GM08714 (cell line): ENCODE results near the gene MCF2L2.

Experiments used
- H3K4me3 ChIP-seq: fragments of 200-500 bp; sonication (Bioruptor generic); 2 replicates; pipeline ENCODE4 v1.5.1; 2014; ENCODE audit warnings: mild to moderate bottlenecking, low read length, inconsistent platforms
- ZNF274 ChIP-seq: IDR thresholded peaks from 2 replicates; pipeline ENCODE4 v1.6.1; 2012; ENCODE audit warnings: mild to moderate bottlenecking, low read depth, low read length

The MCF2L2 gene

DNA sequence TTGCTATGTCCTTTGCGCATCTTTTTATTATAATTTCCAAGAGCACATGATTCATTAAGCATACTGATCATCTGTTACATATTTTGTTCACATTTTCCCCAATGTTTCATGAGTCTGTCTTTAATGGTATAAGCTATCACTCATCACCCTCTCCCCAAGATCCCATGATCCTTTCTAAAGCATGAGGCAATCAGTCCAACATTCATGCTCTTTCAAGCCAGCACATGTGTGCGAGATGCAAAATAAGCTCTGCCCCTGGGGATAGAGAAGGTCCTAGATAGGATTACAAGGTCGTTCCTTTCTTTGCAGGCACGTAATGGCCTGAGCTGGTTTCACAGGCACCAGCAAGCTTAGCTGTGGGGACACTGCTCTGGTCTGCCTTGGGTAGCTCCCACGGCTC, 207.6 kb downstream of the MCF2L2 start:
- H3K4me3 ChIP-seq: no peak overlapping the region
- no peak for TF ChIP-seq ZNF274

DNA sequence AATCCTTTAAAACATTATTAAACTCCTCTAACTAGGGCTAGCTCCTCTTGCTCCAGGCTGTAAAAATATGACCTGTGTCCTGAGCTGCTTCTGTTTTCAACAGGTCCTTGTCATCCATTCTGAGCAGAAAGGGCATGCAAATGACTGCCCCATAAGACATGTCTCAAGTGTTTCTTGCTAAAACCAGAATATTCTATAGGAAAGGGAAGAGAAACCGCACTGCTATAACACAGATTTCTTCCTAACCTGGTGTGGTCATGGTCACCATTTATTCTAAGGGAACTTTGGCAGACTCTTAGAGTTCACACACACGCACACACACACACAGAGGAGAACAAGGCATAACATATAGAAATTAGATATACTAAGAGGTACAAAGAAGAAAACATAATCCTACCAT, 209.6 kb downstream of the MCF2L2 start:
- TF ChIP-seq ZNF274: no peak

DNA sequence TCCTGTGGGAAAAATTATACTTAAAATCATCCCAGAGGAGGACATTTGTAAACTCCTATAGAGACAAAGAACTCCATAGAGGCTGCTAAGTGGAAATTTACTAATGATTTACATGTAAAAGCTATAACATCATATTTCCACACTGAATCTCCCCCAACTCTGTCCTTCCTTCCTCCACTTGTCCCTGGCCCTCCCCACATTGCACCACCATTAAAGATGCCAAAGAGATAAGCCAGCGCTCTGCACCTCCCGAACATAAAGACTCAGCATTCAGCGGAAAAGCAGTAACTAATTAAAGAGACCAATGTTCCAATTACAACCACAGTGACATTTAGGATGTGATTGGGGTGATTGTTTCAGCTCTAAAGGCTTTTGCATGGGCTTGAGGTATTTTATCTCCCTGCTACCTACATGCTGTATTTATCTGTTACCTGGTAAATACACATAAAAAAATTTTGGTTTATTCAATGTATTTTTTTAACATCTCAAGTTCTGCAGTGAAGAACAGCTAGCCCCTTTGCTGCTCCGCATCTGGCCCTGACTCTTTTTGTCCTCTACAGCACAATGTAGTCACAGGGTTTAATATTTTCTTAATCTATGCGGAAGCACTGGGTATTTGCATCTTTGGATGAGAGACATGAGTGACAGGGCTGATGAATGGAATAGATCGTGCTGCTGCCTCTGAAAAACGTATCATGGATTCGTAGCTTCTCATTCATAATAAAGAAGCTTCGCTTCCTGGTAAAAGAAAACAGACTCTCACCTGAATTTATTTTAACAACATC, 210.7 kb downstream of the MCF2L2 start:
- no peak overlapping the region for H3K4me3 ChIP-seq
- TF ChIP-seq ZNF274: no peak

More for the DNA sequence above, 209.6 kb downstream of the MCF2L2 start:
- no peak overlapping the region for H3K4me3 ChIP-seq

DNA sequence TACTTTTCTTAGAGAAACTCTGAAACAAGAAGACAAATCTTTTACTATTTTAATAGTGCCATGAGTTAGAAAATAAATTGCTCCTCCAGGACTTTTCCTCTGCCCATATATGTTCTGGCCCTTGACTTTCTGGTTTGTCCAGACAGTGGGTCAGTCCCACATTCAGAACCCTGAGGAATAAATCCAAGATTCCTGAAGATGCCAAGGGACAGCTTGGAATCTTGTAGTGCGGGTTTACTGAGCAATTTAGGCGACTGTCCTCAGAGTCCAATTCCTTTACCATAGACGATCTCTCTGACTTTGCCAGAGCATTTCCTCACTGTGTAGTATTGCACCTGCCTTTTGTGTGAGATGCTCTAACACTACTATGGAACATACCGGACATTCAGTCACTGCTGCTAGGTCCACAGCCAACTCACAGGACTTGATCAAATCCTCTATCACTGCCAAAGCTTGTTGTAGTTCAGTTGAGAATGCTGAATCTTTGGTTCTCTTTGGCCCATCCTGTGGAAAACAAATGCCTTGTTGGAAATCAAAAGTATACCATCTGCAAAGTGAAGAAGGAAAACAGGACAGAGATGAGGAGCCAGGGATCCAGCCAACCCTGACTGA, 212.7 kb downstream of the MCF2L2 start:
- no peak for TF ChIP-seq ZNF274
- H3K4me3 ChIP-seq: no peak overlapping the region

DNA sequence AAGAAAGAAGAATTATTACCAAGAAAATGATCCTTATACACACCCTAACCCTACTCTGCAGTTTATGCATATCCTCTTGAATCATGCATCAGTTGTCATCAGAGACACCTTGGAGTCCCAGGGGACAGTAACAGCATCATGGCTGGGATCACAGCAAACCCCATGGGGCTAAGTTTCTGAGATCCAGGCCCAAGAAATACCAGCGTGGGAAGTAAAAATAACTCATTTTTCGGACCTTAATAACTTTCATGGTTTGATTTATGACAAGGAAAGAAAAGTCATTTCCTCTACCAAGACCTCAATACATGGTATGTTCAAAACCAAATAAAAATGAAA, 214.2 kb downstream of the MCF2L2 start:
- no peak for TF ChIP-seq ZNF274
- H3K4me3 ChIP-seq: no peak overlapping the region

DNA sequence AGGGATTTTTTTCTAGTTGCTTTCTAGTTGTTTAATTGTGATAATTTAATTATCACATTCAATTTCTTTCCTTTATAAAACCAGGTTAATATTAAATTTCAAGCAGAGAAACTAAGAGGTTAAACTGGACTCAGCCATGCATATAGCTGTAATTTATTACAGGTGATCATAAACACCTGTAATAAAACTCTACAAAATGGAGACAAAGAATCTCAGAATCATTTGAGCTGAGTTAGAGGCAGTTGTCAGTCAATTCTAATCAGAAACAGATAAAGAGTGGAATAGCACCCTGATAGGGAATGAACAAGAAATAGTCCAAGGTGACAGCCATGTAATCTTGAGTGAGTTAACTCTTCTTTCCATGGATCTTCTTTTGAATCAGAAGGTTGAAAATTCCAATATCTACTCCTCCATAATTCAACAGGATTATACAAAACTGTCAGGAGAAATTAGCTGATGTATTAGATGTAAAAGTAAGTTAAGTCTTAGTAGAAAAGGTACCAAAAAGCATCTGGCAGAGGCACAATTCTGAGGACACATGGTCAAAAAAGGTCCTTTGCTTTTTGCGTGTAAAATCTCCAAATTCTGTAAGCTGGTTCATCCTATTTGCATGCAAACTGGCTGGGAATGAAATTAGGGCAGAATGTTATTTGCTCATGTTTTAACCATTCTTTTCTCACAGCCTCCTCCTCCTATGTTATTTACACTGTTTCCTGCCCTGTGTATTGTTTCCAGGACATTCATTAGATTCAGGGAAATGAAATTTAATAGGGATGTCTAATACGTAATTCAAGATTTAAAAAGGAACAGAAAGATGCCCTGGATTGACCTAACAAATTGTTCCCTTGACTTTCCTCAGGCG, 214.8 kb downstream of the MCF2L2 start:
- TF ChIP-seq ZNF274: no peak
- H3K4me3 ChIP-seq: no peak overlapping the region

DNA sequence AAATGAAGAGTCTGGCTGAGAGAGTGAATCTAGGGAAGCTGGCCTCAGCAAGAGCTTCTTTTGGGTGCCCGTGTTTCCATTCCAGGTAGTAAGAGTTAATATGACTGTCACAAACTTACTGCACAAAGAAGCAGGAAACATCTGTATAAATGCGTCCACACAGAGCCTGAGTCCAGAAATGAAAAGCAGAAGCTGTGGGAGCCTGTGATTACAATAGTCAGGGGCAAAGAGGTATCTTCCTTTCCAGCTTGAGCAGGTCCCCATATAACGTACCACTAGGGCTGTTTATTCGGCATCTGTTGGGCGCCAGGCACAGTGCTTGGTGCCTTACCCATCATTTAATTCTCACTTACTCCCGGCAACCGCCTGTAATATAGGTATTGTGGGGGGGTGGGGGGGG, 215.9 kb downstream of the MCF2L2 start:
- TF ChIP-seq ZNF274: no peak
- no peak overlapping the region for H3K4me3 ChIP-seq

DNA sequence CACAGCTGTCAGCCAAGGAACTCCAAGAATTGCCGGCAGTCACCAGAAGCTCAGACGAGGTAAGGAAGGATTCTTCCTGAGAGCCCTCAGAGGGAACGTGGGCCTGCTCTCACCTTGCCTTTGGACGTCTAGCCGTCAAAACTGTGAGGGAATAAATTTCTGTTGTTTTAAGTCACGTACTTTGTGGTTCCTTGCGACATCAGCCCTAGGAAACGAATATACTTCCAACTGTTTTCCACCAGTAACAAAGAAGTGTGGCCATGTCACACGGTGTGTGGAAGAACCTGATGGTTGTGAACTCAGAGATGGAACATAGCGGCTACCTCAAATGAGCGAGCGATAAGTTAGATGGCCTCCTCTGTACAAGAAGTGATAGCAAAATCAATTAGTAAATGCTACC, 216.3 kb downstream of the MCF2L2 start:
- H3K4me3 ChIP-seq: no peak overlapping the region
- no peak for TF ChIP-seq ZNF274

DNA sequence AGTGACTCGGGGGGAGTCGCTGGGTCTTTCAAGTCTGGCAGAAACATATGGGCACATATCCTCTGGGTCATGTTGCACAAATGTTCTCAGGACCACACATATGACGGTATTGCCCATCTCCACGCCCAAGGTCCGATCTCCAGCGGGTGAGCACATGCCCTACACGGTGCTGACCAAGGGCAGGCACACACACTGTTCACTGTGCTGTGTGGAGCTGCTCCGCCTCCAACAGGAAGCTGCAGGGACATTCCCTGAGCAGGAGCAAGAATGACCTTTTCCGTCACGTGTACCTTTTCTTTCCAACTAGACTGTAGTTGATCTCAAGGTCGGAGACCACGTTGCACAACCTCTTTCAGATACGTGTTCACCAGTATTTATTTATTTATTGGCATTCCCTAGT, 217.1 kb downstream of the MCF2L2 start:
- no peak overlapping the region for H3K4me3 ChIP-seq
- no peak for TF ChIP-seq ZNF274

DNA sequence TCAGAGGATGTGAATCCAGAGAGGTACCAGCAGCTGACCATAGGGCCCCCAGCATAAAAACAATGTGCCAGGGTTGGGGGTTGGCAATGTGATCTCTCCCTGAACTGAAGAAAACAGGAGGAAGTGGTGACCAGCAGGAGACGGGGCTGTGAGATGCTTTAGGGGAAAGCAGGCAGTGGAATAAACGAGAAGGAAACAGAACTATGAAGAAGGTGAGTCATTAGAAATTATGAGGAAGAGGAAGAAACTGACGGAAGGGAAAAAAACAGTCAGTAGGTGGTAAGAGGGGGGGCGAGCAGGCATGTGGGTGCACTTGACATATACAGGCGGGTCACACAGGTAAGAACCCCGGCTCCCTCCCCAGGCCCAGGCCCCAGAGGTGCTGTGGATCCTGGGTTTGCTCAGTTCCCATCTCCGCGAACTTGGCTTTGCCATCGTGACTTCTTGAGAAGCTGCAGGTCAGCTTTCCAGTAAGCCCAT, 217.5 kb downstream of the MCF2L2 start:
- TF ChIP-seq ZNF274: no peak
- no peak overlapping the region for H3K4me3 ChIP-seq

DNA sequence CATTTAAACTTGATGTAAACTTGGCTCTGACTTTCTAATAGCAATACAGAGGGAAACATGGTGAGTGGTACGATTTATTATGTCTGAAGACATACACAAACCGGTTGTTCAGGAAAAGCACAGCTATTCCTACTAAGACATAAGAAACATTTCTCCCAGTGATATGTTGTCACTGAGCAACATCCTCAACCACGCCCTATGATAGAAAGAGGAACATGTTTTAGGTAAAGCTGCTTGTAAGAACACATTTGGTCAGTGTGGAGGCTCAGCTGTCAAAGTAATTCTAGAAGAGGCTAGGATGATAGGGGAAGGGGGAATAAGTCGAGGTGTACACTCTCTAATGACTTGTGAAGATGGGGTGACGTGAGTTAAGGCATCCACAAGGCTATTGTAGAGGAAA, 218.1 kb downstream of the MCF2L2 start:
- no peak for TF ChIP-seq ZNF274
- no peak overlapping the region for H3K4me3 ChIP-seq

DNA sequence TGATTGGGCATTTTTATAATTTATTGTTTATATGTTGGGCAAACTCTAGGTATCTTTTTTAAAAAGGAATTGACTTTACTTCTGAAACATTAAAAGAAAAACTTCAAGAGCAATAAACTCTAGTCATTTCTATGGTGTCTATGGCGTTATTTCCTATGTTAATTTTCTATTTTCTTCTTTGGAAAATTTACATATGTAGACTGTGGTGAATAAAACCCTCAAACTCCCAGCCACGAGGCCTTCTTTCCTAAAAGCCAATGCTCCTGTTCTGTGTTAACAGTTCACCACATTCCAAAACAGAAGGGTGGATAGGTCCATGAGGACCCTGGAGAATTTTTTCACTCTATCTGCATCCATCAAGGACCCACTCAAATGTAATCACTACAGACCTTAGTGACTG, 219.6 kb downstream of the MCF2L2 start:
- H3K4me3 ChIP-seq: no peak overlapping the region
- no peak for TF ChIP-seq ZNF274

DNA sequence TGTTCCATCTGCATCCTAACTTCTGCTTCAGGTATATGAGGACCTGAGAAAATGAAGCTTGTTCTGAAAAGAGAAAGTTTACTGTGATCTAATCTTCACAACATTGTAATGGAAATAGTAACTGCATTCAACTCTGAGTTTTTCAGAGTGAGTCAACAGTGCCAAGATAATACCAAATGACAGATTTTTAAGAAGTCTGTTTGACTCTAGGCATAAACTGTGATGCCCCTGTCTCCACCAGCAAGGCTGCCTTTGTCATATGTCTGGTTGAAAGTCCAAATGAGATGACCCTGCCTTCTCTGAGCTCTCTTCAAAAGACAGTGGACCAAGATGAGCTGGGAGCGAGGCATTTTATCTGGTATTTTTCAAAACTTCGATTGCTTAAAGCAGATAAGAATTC, 220.2 kb downstream of the MCF2L2 start:
- no peak overlapping the region for H3K4me3 ChIP-seq
- TF ChIP-seq ZNF274: no peak

DNA sequence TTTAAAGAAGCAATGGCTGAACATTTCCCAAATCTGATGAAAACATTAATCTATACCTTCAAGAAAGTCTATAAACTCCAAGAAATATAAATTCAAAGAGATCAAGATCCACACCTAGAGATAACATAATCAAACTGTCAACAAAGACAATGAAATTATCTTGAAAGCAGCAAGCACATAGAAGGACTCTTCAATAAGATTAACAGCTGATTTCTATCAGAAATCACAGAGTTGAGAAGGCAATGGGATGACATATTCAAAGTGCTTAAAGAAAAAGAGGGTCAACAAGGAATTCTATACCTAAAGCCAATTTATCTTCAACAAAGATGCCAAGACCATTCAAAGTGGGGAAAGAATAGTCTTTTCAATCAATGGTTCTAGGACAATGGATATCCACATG, 224.7 kb downstream of the MCF2L2 start:
- H3K4me3 ChIP-seq: no peak overlapping the region
- TF ChIP-seq ZNF274: no peak
